Measurements from ENCODE around the gene TSPOAP1.
"Not testable (repeated sequence)": the region's sequence is repeated elsewhere in the genome, so short reads cannot be mapped to it uniquely, and the experiment has no call there.

TSPOAP1 gene

GRCh38 chr17:58343131-58343530, 14.5 kb upstream of the TSPOAP1 start:
- H3K27ac ChIP-seq: no peak overlapping the region
- TF ChIP-seq CTCF (conservative IDR thresholded peaks at IDR 0.05): no peak

GRCh38 chr17:58341861-58342475, 13.4 kb upstream of the TSPOAP1 start:
- H3K27ac ChIP-seq: no peak overlapping the region

GRCh38 chr17:58341136-58341860, 12.7 kb upstream of the TSPOAP1 start:
- not testable (repeated sequence) for H3K27ac ChIP-seq

More at GRCh38 chr17:58341861-58342475, 13.4 kb upstream of the TSPOAP1 start:
- TF ChIP-seq CTCF (conservative IDR thresholded peaks at IDR 0.05): no peak

- no peak for TF ChIP-seq CTCF (conservative IDR thresholded peaks at IDR 0.05)
Measured at GRCh38 chr17:58340405-58340876, 11.8 kb upstream of the TSPOAP1 start.

GRCh38 chr17:58339755-58340404, 11.3 kb upstream of the TSPOAP1 start:
- H3K27ac ChIP-seq: no peak overlapping the region
- TF ChIP-seq CTCF (conservative IDR thresholded peaks at IDR 0.05): no peak

More at GRCh38 chr17:58340405-58340876, 11.8 kb upstream of the TSPOAP1 start:
- H3K27ac ChIP-seq: no peak overlapping the region

GRCh38 chr17:58338841-58339754, 10.5 kb upstream of the TSPOAP1 start:
- TF ChIP-seq CTCF (conservative IDR thresholded peaks at IDR 0.05): no peak
- no peak overlapping the region for H3K27ac ChIP-seq

GRCh38 chr17:58338454-58338840, 9.9 kb upstream of the TSPOAP1 start:
- H3K27ac ChIP-seq: no peak overlapping the region
- no peak for TF ChIP-seq CTCF (conservative IDR thresholded peaks at IDR 0.05)

Measured in VCaP (cell line).